Gastrocnemius medialis (tissue), 4 donors: ENCODE data around the gene KIF1A. TPM values are rescaled to one million over a fixed set of nuclear protein-coding genes. Genes with fewer than 3 reads are reported as not detected.

ENCODE experiments used
- ATAC-seq, 2 donors: fragments of 150-250 bp; one replicate each; pipeline ENCODE4 v1.9.1; 2016
- DNase-seq, 2 donors: peaks; one replicate each; pipeline ENCODE4 v3.0.0-alpha.2; 2019
- H3K27ac ChIP-seq, 4 donors: fragments of 200-600 bp; sonication (generic); 1 replicate in 1 of 4; 2 replicates in 3 of 4; pipeline ENCODE4 v1.5.1; 2016 to 2018; ENCODE audit warnings: mild to moderate bottlenecking in 2 of 4, moderate library complexity in 1 of 4
- H3K27me3 ChIP-seq, 3 donors: fragments of 200-600 bp; sonication (generic) in 2 of 3; 1 replicate in 1 of 3; 2 replicates in 2 of 3; pipeline versions ENCODE4 v1.5.1 to v1.6.0; 2016 to 2019; ENCODE audit warnings: mild to moderate bottlenecking in 1 of 3, moderate library complexity in 1 of 3
- H3K36me3 ChIP-seq, 2 donors: fragments of 200-600 bp; sonication (generic) in 1 of 2; one replicate each; pipeline ENCODE4 v1.5.1; 2017 to 2018
- H3K4me1 ChIP-seq, 2 donors: fragments of 200-600 bp; sonication (generic) in 1 of 2; one replicate each; pipeline ENCODE4 v1.5.1; 2016 to 2017; ENCODE audit warnings: mild to moderate bottlenecking in 2 of 2
- H3K4me3 ChIP-seq, 4 donors: fragments of 200-600 bp; sonication (generic) in 3 of 4; 1 replicate in 1 of 4; 2 replicates in 3 of 4; pipeline ENCODE4 v1.5.1; 2016 to 2019; ENCODE audit warnings: mild to moderate bottlenecking in 2 of 4
- H3K9me3 ChIP-seq, 3 donors: fragments of 200-600 bp; sonication (generic) in 2 of 3; 1 replicate in 1 of 3; 2 replicates in 2 of 3; pipeline ENCODE4 v1.5.1; 2016 to 2019
- POLR2A ChIP-seq, 2 donors: fragments of 450-650 bp; IDR thresholded peaks; one replicate each; pipeline ENCODE4 v1.6.1; 2017; ENCODE audit warnings: antibody characterized with exemption in 2 of 2, mild to moderate bottlenecking in 2 of 2, moderate library complexity in 2 of 2
- in situ Hi-C, 4 donors: fragments of 200-750 bp; cut with MboI; loops; one replicate each; pipeline versions ENCODE4 v1.15.0 to v1.8.0; 2017; ENCODE audit warnings: low sequenced_read_pairs in 4 of 4
- intact Hi-C: fragments of 100-400 bp; cut with DNase I; formaldehyde crosslinking; loops from one replicate; pipeline ENCODE4 v1.15.1; 2023; ENCODE audit warnings: low total_unique reads
- total RNA-seq, 4 donors: library from RNA; depleted of rRNA; stranded (reverse); fragments of >200 nt; gene quantifications; one replicate each; pipeline versions ENCODE4 v1.1.0 to v1.2.3, GENCODE V29; 2016
- TF ChIP-seq, protein P1 (sequence below), 5 experiments: fragments of 450-650 bp in 3 of 5; fragments of 200-600 bp in 2 of 5; sonication (generic) in 2 of 5; IDR thresholded peaks in 4 of 5; conservative IDR thresholded peaks in 1 of 5; 1 replicate in 4 of 5; 2 replicates in 1 of 5; pipeline ENCODE4 v1.5.1; 2016 to 2019; ENCODE audit warnings: antibody characterized with exemption in 5 of 5, mild to moderate bottlenecking in 3 of 5, moderate library complexity in 3 of 5

The KIF1A gene
- total RNA-seq, 4 donors from 2014 or later = 0.05 to 0.33 (median 0.09) TPM; not detected in 1

DNA sequence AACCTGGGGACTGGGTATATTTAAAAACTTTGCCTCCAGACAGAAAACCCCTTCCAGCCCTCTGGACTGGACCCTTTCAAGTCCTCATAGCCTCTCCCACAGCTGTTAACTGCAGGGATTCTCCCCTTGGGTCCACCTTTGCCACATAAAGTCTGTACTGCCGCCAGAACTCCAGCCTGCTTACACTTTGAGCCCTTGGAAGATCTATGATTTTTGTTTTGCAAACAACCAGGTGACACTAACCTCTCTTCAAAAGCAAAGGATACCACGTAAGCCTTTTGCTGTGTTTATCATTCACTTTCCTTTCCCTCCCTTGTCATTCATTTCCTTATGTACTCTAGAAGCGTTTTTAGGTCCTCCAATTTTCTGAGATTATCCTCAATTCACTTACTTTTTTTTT, 44.5 kb upstream of the KIF1A start:
- in situ Hi-C loops (no loop called here), intact Hi-C loops (no loop called here)
- Histone ChIP-seq H3K9me3 (no peaks in the 10 kb centered on the region), H3K36me3 (no peaks in the 10 kb centered on the region), H3K27me3 (no peaks in the 10 kb centered on the region), H3K27ac (no peak overlapping the region), H3K4me3 (no peak overlapping the region), H3K4me1 (no peaks in the 10 kb centered on the region)
- DNase-seq (no peak), ATAC-seq (no peak)
- no peak for TF ChIP-seq POLR2A (IDR thresholded peaks at IDR 0.05)
- TF ChIP-seq, protein P1, sequence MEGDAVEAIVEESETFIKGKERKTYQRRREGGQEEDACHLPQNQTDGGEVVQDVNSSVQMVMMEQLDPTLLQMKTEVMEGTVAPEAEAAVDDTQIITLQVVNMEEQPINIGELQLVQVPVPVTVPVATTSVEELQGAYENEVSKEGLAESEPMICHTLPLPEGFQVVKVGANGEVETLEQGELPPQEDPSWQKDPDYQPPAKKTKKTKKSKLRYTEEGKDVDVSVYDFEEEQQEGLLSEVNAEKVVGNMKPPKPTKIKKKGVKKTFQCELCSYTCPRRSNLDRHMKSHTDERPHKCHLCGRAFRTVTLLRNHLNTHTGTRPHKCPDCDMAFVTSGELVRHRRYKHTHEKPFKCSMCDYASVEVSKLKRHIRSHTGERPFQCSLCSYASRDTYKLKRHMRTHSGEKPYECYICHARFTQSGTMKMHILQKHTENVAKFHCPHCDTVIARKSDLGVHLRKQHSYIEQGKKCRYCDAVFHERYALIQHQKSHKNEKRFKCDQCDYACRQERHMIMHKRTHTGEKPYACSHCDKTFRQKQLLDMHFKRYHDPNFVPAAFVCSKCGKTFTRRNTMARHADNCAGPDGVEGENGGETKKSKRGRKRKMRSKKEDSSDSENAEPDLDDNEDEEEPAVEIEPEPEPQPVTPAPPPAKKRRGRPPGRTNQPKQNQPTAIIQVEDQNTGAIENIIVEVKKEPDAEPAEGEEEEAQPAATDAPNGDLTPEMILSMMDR (IDR thresholded peaks at IDR 0.05 in 4 of 5, conservative IDR thresholded peaks at IDR 0.05 in 1 of 5) = no peak

DNA sequence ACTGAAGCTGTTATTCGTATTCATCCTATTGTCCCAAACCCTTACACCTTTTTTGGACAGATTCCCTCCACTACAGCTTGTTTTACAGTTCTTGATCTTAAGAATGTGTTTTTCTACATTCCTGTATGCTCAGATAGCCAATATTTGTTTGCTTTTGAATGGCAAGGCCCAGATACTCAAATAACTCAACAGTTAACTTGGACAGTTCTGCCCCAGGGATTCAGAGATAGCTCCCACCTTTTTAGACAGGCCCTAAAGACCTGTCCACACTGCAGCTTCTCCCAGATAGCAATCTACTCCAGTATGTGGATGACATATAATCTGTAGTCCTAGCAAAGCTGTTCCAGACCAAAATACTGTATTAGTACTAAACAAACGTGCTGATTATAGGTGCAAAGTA, 41.5 kb upstream of the KIF1A start:
- H3K27me3 ChIP-seq = no peaks in the 10 kb centered on the region
- no peak overlapping the region for H3K4me3 ChIP-seq
- DNase-seq (no peak), ATAC-seq (no peak)
- no peaks in the 10 kb centered on the region for H3K9me3 ChIP-seq
- in situ Hi-C loops = no loop called here
- H3K4me1 ChIP-seq = no peaks in the 10 kb centered on the region
- intact Hi-C loops = no loop called here
- H3K36me3 ChIP-seq = no peaks in the 10 kb centered on the region
- TF ChIP-seq, protein P1 (IDR thresholded peaks at IDR 0.05 in 4 of 5, conservative IDR thresholded peaks at IDR 0.05 in 1 of 5) = no peak
- TF ChIP-seq POLR2A (IDR thresholded peaks at IDR 0.05) = no peak
- no peak overlapping the region for H3K27ac ChIP-seq

DNA sequence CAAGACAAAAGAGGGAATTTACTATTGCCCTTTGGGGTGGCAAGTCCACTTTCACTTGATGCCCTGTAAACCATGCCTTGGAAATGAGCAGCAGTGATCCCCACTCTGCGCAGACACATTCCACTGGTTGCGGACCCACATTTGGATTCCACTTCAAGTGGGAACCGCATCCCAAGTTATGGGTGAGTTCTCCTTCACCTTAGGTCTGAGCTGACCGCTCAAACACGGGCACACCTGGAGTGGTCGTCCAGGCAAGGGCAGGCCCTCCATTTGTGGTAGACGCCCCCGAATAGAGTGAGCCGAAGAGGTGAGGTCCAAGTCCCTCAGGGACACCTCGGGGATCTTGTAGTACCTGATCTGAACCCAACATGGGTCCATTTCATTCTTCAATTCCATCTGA, 38.9 kb upstream of the KIF1A start:
- no peak for DNase-seq
- TF ChIP-seq POLR2A (IDR thresholded peaks at IDR 0.05) = no peak
- TF ChIP-seq, protein P1 (IDR thresholded peaks at IDR 0.05 in 4 of 5, conservative IDR thresholded peaks at IDR 0.05 in 1 of 5) = no peak
- in situ Hi-C loops = no loop called here
- no peaks in the 10 kb centered on the region for H3K36me3 ChIP-seq
- no peak for ATAC-seq
- H3K27me3 ChIP-seq = no peaks in the 10 kb centered on the region
- H3K4me1 ChIP-seq = no peaks in the 10 kb centered on the region
- H3K9me3 ChIP-seq = no peaks in the 10 kb centered on the region
- H3K4me3 ChIP-seq = no peak overlapping the region
- intact Hi-C loops = no loop called here
- H3K27ac ChIP-seq = no peak overlapping the region

DNA sequence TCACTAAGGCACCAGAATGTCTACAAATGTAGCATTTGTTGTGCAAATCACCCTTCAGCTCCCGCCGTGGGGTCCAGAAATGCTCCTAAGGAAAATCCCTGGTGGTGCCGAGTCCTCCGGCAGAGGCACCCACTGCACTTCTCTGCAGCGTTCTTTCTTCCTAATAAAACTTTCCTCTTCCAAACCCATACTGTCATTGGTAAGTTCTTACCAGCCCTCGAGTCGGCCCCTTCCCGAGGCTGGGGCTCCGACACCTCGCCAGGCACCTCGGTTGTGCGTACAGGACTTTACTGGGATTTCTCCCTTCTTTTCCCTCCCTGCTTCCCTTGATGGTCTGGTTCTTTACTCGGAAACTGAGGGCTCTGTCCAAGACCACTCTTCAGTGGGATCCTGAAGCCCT, 38.3 kb upstream of the KIF1A start:
- TF ChIP-seq POLR2A (IDR thresholded peaks at IDR 0.05) = no peak
- TF ChIP-seq, protein P1 (IDR thresholded peaks at IDR 0.05 in 4 of 5, conservative IDR thresholded peaks at IDR 0.05 in 1 of 5) = no peak
- H3K27ac ChIP-seq = no peak overlapping the region
- intact Hi-C loops = no loop called here

More for the DNA sequence above, 38.3 kb upstream of the KIF1A start:
- in situ Hi-C loops = no loop called here
- Histone ChIP-seq H3K4me1 (no peaks in the 10 kb centered on the region), H3K36me3 (no peaks in the 10 kb centered on the region), H3K4me3 (no peak overlapping the region), H3K9me3 (no peaks in the 10 kb centered on the region), H3K27me3 (no peaks in the 10 kb centered on the region)
- ATAC-seq (no peak), DNase-seq (no peak)
